ENCODE data around the gene GNAZ. TPM values are rescaled to one million over a fixed set of nuclear protein-coding genes. Genes with fewer than 3 reads are reported as not detected.

Gene GNAZ
- total and polyA plus RNA-seq, 2 of the 8 experiments (the other 6 are each of a cell fraction or from before 2014, with no cell fraction given), result 6.6 to 9.6 TPM

GRCh38 chr22:23068832-23069385 lies 1.4 kb upstream of the GNAZ start (continued):
- TF ChIP-seq SUZ12 (IDR thresholded peaks at IDR 0.05; ENCODE audit: low read length), result no peak; the same call in 1 of the 2 replicates
- TF ChIP-seq PHF8 (conservative IDR thresholded peaks at IDR 0.05; ENCODE audit: low read depth, low read length), result no peak
- no peak for TF ChIP-seq EGR1 (IDR thresholded peaks at IDR 0.05; ENCODE audit: borderline replicate concordance, low read depth, low read length)
- no peak for TF ChIP-seq JUND (IDR thresholded peaks at IDR 0.05; ENCODE audit: low read length)
- TF ChIP-seq SAP30 (IDR thresholded peaks at IDR 0.05; ENCODE audit: insufficient read depth, insufficient replicate concordance, low read length), result no peak
